Measurements from ENCODE around the gene ZNF133. TPM values are rescaled to one million over a fixed set of nuclear protein-coding genes. Genes with fewer than 3 reads are reported as not detected.
A peak's percentile ranks its signal among the peaks of the same experiment; 100 is the strongest.

The ZNF133 gene
- total RNA-seq, 1 experiment from 2014 or later = 22.8 TPM

GRCh38 chr20:18250217-18250616 is 38.1 kb upstream of the ZNF133 start:
- intact Hi-C loops (cut with micrococcal nuclease; ENCODE audit: unreplicated experiment) = no loop called here

GRCh38 chr20:18252597-18253451 is 35.5 kb upstream of the ZNF133 start:
- DNase-seq = peak; percentile 95 to 100
- no peaks in the 10 kb centered on the region for H3K27me3 ChIP-seq (ENCODE audit: insufficient read depth, low read depth)
- H3K36me3 ChIP-seq (ENCODE audit: low read depth) = no peaks in the 10 kb centered on the region
- no peak for TF ChIP-seq CTCF (conservative IDR thresholded peaks at IDR 0.05)
- no peak for TF ChIP-seq EZH2 (IDR thresholded peaks at IDR 0.05; ENCODE audit: low read depth)
- peak overlapping the region; percentile 71 for H3K4me2 ChIP-seq
- POLR2A ChIA-PET (ENCODE audit: unreplicated experiment) = interaction anchor here (0.5 to 1.0 kb wide), 11 partner anchors 34 to 695 kb away, joined by 3 to 8 read pairs (median 5); partner anchors contain the start of genes KAT14 and PET117
- TSS peak; percentile 96 for BruUV-seq (replicated peaks)
- CTCF ChIA-PET = interaction anchor here (1.0 to 1.1 kb wide), 2 partner anchors 55 to 108 kb away, joined by 3 read pairs; no protein-coding TSS in a partner anchor
- intact Hi-C loops (cut with micrococcal nuclease; ENCODE audit: unreplicated experiment) = loop anchor here (1.0 kb wide), 7 partner anchors 10 to 285 kb away; partner anchors contain the start of genes OVOL2 and SNX5
- H3K4me3 ChIP-seq = peak overlapping the region; percentile 34; the same call in 1 of the 2 replicates
- H3K27ac ChIP-seq = peak overlapping the region; percentile 96
- H3K9me3 ChIP-seq (ENCODE audit: insufficient read depth, low read depth) = no peaks in the 10 kb centered on the region
- H3K9me2 ChIP-seq (ENCODE audit: insufficient read depth) = no peaks in the 10 kb centered on the region
- peaks cover 41% of the 10 kb centered on the region for H3F3A ChIP-seq (ENCODE audit: insufficient read depth, low read depth)
- no peaks in the 10 kb centered on the region for H3K79me2 ChIP-seq (ENCODE audit: low read depth)
- H3K4me1 ChIP-seq (replicated peaks; ENCODE audit: insufficient read depth) = peaks cover 40% of the 10 kb centered on the region
- H4K20me1 ChIP-seq (ENCODE audit: insufficient read depth) = no peaks in the 10 kb centered on the region
- H2AFZ ChIP-seq = peak overlapping the region; percentile 68; the same call in 1 of the 2 replicates

More at GRCh38 chr20:18250217-18250616, 38.1 kb upstream of the ZNF133 start:
- CTCF ChIA-PET = no interaction called here
- no TSS peak for BruUV-seq (replicated peaks)
- no peak overlapping the region for H2AFZ ChIP-seq
- no peaks in the 10 kb centered on the region for H3K79me2 ChIP-seq (ENCODE audit: low read depth)
- no peaks in the 10 kb centered on the region for H4K20me1 ChIP-seq (ENCODE audit: insufficient read depth)
- H3K36me3 ChIP-seq (ENCODE audit: low read depth) = no peaks in the 10 kb centered on the region
- H3F3A ChIP-seq (ENCODE audit: insufficient read depth, low read depth) = peaks cover 41% of the 10 kb centered on the region
- H3K9me3 ChIP-seq (ENCODE audit: insufficient read depth, low read depth) = no peaks in the 10 kb centered on the region
- H3K27me3 ChIP-seq (ENCODE audit: insufficient read depth, low read depth) = no peaks in the 10 kb centered on the region
- no peak overlapping the region for H3K4me3 ChIP-seq
- POLR2A ChIA-PET (ENCODE audit: unreplicated experiment) = no interaction called here
- DNase-seq = no peak
- H3K27ac ChIP-seq = no peak overlapping the region
- H3K4me1 ChIP-seq (replicated peaks; ENCODE audit: insufficient read depth) = peaks cover 40% of the 10 kb centered on the region
- no peak for TF ChIP-seq CTCF (conservative IDR thresholded peaks at IDR 0.05)
- no peak for TF ChIP-seq EZH2 (IDR thresholded peaks at IDR 0.05; ENCODE audit: low read depth)
- H3K9me2 ChIP-seq (ENCODE audit: insufficient read depth) = no peaks in the 10 kb centered on the region
- H3K4me2 ChIP-seq = no peak overlapping the region

GRCh38 chr20:18254615-18255014 is 33.7 kb upstream of the ZNF133 start:
- no peak overlapping the region for H2AFZ ChIP-seq
- H3K4me3 ChIP-seq = no peak overlapping the region
- peaks cover 46% of the 10 kb centered on the region for H3F3A ChIP-seq (ENCODE audit: insufficient read depth, low read depth)
- POLR2A ChIA-PET (ENCODE audit: unreplicated experiment) = no interaction called here
- H4K20me1 ChIP-seq (ENCODE audit: insufficient read depth) = no peaks in the 10 kb centered on the region
- DNase-seq = no peak
- no peaks in the 10 kb centered on the region for H3K27me3 ChIP-seq (ENCODE audit: insufficient read depth, low read depth)
- no peak for TF ChIP-seq CTCF (conservative IDR thresholded peaks at IDR 0.05)
- TF ChIP-seq EZH2 (IDR thresholded peaks at IDR 0.05; ENCODE audit: low read depth) = no peak
- no peak overlapping the region for H3K4me2 ChIP-seq
- CTCF ChIA-PET = interaction anchor here (0.6 kb wide), 2 partner anchors 32 to 201 kb away, joined by 7 to 17 read pairs; no protein-coding TSS in a partner anchor
- peaks cover 45% of the 10 kb centered on the region for H3K4me1 ChIP-seq (replicated peaks; ENCODE audit: insufficient read depth)
- H3K79me2 ChIP-seq (ENCODE audit: low read depth) = no peaks in the 10 kb centered on the region
- H3K9me2 ChIP-seq (ENCODE audit: insufficient read depth) = no peaks in the 10 kb centered on the region
- no peaks in the 10 kb centered on the region for H3K36me3 ChIP-seq (ENCODE audit: low read depth)
- BruUV-seq (replicated peaks) = no TSS peak
- H3K9me3 ChIP-seq (ENCODE audit: insufficient read depth, low read depth) = no peaks in the 10 kb centered on the region
- peak overlapping the region; percentile 96 for H3K27ac ChIP-seq
- intact Hi-C loops (cut with micrococcal nuclease; ENCODE audit: unreplicated experiment) = no loop called here

Data from PC-9 (cell line).